WTC11 (cell line): Measurements from ENCODE around the gene LAMA1.

Experiments
- ATF1 ChIP-seq: sonication (generic); formaldehyde crosslinking; IDR thresholded peaks from 2 replicates; pipeline ENCODE4 v1.8.1; 2023; ENCODE audit warnings: mild to moderate bottlenecking, moderate library complexity, missing genetic modification reagents
- FOXJ3 ChIP-seq: sonication (generic); formaldehyde crosslinking; IDR thresholded peaks from 2 replicates; pipeline ENCODE4 v1.9.0; 2021; ENCODE audit warnings: missing genetic modification reagents, mild to moderate bottlenecking, borderline replicate concordance
- IRF2 ChIP-seq: sonication (generic); formaldehyde crosslinking; IDR thresholded peaks from 2 replicates; pipeline ENCODE4 v1.8.0; 2022; ENCODE audit warnings: low read depth, missing genetic modification reagents, borderline replicate concordance
- NFYB ChIP-seq: sonication (generic); formaldehyde crosslinking; conservative IDR thresholded peaks from 2 replicates; pipeline ENCODE4 v1.8.0; 2022; ENCODE audit warnings: low read depth, missing genetic modification reagents
- NR2C2 ChIP-seq: sonication (generic); formaldehyde crosslinking; IDR thresholded peaks from 2 replicates; pipeline ENCODE4 v1.8.0; 2022; ENCODE audit warnings: mild to moderate bottlenecking, missing genetic modification reagents
- TCF7 ChIP-seq: sonication (generic); formaldehyde crosslinking; IDR thresholded peaks from 2 replicates; pipeline ENCODE4 v1.8.0; 2022; ENCODE audit warnings: mild to moderate bottlenecking, low read depth, missing genetic modification reagents, moderate library complexity
- TF ChIP-seq, protein P1 (sequence below): fragments of 200-600 bp; IDR thresholded peaks from 2 replicates; pipeline ENCODE4 v1.8.0; 2022; ENCODE audit warnings: antibody characterized with exemption
- TF ChIP-seq, protein P2 (sequence below): sonication (generic); formaldehyde crosslinking; IDR thresholded peaks from 2 replicates; pipeline ENCODE4 v1.8.1; 2023; ENCODE audit warnings: mild to moderate bottlenecking, missing genetic modification reagents, moderate library complexity
- TF ChIP-seq, protein P3 (sequence below): sonication (generic); formaldehyde crosslinking; IDR thresholded peaks from 2 replicates; pipeline ENCODE4 v1.8.1; 2023; ENCODE audit warnings: mild to moderate bottlenecking, missing genetic modification reagents, moderate library complexity

DNA sequence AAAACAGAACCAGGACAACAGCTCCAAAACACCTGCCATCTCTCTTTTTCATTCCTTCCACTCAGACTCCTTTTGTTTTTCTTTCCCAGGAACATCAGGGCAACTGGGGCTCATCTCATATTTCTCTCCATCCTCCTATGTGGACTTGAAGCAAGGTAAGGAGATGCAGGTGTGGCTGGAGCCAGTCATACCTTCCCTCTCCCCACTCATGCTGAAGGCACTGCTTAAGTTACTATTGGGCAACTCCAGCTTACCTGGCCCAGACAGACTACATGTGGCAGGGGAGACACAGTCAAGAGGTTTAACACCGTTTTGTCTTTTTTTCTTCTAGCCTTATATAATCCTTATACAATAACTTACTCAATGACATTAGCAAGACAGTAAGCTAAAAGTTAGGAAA lies 38.4 kb downstream of the LAMA1 start:
- TF ChIP-seq NR2C2 (CRISPR knock-in tag) = no peak
- no peak for TF ChIP-seq ATF1 (CRISPR knock-in tag)
- TF ChIP-seq, protein P1, sequence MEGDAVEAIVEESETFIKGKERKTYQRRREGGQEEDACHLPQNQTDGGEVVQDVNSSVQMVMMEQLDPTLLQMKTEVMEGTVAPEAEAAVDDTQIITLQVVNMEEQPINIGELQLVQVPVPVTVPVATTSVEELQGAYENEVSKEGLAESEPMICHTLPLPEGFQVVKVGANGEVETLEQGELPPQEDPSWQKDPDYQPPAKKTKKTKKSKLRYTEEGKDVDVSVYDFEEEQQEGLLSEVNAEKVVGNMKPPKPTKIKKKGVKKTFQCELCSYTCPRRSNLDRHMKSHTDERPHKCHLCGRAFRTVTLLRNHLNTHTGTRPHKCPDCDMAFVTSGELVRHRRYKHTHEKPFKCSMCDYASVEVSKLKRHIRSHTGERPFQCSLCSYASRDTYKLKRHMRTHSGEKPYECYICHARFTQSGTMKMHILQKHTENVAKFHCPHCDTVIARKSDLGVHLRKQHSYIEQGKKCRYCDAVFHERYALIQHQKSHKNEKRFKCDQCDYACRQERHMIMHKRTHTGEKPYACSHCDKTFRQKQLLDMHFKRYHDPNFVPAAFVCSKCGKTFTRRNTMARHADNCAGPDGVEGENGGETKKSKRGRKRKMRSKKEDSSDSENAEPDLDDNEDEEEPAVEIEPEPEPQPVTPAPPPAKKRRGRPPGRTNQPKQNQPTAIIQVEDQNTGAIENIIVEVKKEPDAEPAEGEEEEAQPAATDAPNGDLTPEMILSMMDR = no peak
- TF ChIP-seq, protein P2, sequence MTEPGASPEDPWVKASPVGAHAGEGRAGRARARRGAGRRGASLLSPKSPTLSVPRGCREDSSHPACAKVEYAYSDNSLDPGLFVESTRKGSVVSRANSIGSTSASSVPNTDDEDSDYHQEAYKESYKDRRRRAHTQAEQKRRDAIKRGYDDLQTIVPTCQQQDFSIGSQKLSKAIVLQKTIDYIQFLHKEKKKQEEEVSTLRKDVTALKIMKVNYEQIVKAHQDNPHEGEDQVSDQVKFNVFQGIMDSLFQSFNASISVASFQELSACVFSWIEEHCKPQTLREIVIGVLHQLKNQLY (CRISPR knock-in tag) = no peak
- TF ChIP-seq TCF7 (CRISPR knock-in tag) = no peak
- TF ChIP-seq, protein P3, sequence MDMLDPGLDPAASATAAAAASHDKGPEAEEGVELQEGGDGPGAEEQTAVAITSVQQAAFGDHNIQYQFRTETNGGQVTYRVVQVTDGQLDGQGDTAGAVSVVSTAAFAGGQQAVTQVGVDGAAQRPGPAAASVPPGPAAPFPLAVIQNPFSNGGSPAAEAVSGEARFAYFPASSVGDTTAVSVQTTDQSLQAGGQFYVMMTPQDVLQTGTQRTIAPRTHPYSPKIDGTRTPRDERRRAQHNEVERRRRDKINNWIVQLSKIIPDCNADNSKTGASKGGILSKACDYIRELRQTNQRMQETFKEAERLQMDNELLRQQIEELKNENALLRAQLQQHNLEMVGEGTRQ (CRISPR knock-in tag) = no peak
- TF ChIP-seq NFYB = no peak
- TF ChIP-seq FOXJ3 (CRISPR knock-in tag) = no peak
- TF ChIP-seq IRF2 = no peak
